H1 (cell line): Measurements from ENCODE around the gene SRSF7. TPM values are rescaled to one million over a fixed set of nuclear protein-coding genes. Genes with fewer than 3 reads are reported as not detected.

Experiments
- CTCF ChIA-PET: fragments of 300-600 bp; sonication (Branson Sonifier 250); formaldehyde crosslinking; loops from one replicate; lab custom pipeline; 2021; ENCODE audit not compliant: partially characterized antibody; lab: Charles Lee
- POLR2A ChIA-PET: fragments of 300-600 bp; sonication (Branson Sonifier 250); formaldehyde crosslinking; loops from one replicate; lab custom pipeline; 2021; ENCODE audit warnings: inconsistent platforms; ENCODE audit not compliant: partially characterized antibody; lab: Charles Lee
- DNase-seq, 2 experiments: peaks; one replicate each; pipeline versions ENCODE4 v3.0.0 to v3.0.0-alpha.2; 2010 to 2022; ENCODE audit warnings: low spot score in 2 of 2, low read depth in 1 of 2, mixed read lengths in 1 of 2
- FAIRE-seq: peaks from 2 replicates; lab custom pipeline; 2011; peaks lifted over from hg19 to GRCh38; lab: Jason Lieb, UNC
- H2AFZ ChIP-seq: 2 replicates; pipeline ENCODE4 v1.8.1; 2012; ENCODE audit warnings: low read length, inconsistent platforms
- H2AK5ac ChIP-seq: 2 replicates; pipeline ENCODE4 v1.6.1; 2013; ENCODE audit warnings: low read depth, low read length
- H2BK120ac ChIP-seq: replicated peaks from 2 replicates; pipeline ENCODE3; 2013; ENCODE audit warnings: low read depth, low read length, inconsistent platforms
- H2BK12ac ChIP-seq: 2 replicates; pipeline ENCODE4 v1.6.1; 2013; ENCODE audit warnings: low read depth, low read length
- H2BK15ac ChIP-seq: 2 replicates; pipeline ENCODE4 v1.6.1; 2013; ENCODE audit warnings: low read length
- H2BK20ac ChIP-seq: 2 replicates; pipeline ENCODE4 v1.6.1; 2013; ENCODE audit warnings: low read length
- H2BK5ac ChIP-seq: 2 replicates; pipeline ENCODE4 v1.6.1; 2013; ENCODE audit warnings: low read depth, low read length
- H3K14ac ChIP-seq: 2 replicates; pipeline ENCODE4 v1.6.1; 2013; ENCODE audit warnings: inconsistent platforms; ENCODE audit not compliant: insufficient read length
- H3K18ac ChIP-seq: 2 replicates; pipeline ENCODE4 v1.6.1; 2013; ENCODE audit warnings: low read length; ENCODE audit errors: extremely low read depth
- H3K23ac ChIP-seq: 2 replicates; pipeline ENCODE4 v1.6.1; 2013; ENCODE audit warnings: inconsistent platforms; ENCODE audit not compliant: insufficient read length
- H3K23me2 ChIP-seq: 2 replicates; pipeline ENCODE4 v1.6.1; 2013; ENCODE audit warnings: low read depth, low read length
- H3K27ac ChIP-seq: 2 replicates; pipeline ENCODE4 v1.6.1; 2011; ENCODE audit warnings: low read depth, low read length, inconsistent platforms
- H3K27me3 ChIP-seq, 4 experiments: replicated peaks in 1 of 4; 1 replicate in 1 of 4; 2 replicates in 3 of 4; pipeline versions ENCODE4 v1.6.1 to v1.8.1; 2011 to 2013; ENCODE audit warnings: low read length in 3 of 4, mild to moderate bottlenecking in 3 of 4, inconsistent platforms in 2 of 4, mixed read lengths in 2 of 4, moderate library complexity in 1 of 4; ENCODE audit not compliant: control insufficient read depth in 3 of 4, insufficient read depth in 3 of 4; ENCODE audit errors: extremely low read depth in 1 of 4
- H3K36me3 ChIP-seq, 4 experiments: 2 replicates each; pipeline versions ENCODE4 v1.6.1 to v1.8.1; 2011 to 2013; ENCODE audit warnings: mild to moderate bottlenecking in 4 of 4, low read length in 3 of 4, moderate library complexity in 2 of 4, control low read depth in 1 of 4, inconsistent platforms in 1 of 4; ENCODE audit not compliant: insufficient read depth in 4 of 4, control insufficient read depth in 2 of 4
- H3K4ac ChIP-seq: replicated peaks from 2 replicates; pipeline ENCODE3; 2013; ENCODE audit warnings: low read length, low read depth, mixed read lengths, inconsistent platforms; ENCODE audit not compliant: insufficient read length
- H3K4me1 ChIP-seq, 4 experiments: replicated peaks in 1 of 4; 1 replicate in 1 of 4; 2 replicates in 3 of 4; pipeline versions ENCODE4 v1.6.1 to v1.8.1; 2011 to 2013; ENCODE audit warnings: low read length in 3 of 4, inconsistent platforms in 2 of 4, mixed read lengths in 1 of 4; ENCODE audit not compliant: insufficient read depth in 4 of 4, control insufficient read depth in 3 of 4
- H3K4me2 ChIP-seq, 2 experiments: 2 replicates each; pipeline versions ENCODE4 v1.6.1 to v1.8.1; 2011 to 2013; ENCODE audit warnings: low read depth in 2 of 2, low read length in 2 of 2, control low read depth in 1 of 2, inconsistent platforms in 1 of 2, mild to moderate bottlenecking in 1 of 2; ENCODE audit not compliant: insufficient read depth in 1 of 2
- H3K4me3 ChIP-seq, 4 experiments: fragments of 200-600, 300-600 bp in 1 of 4; sonication (generic), shearing (Covaris generic), sonication (Bioruptor Twin) in 1 of 4; 2 replicates each; pipeline versions ENCODE4 v1.5.1 to v1.8.1; 2011 to 2016; ENCODE audit warnings: low read length in 4 of 4, low read depth in 3 of 4, control low read depth in 2 of 4, inconsistent platforms in 2 of 4, mild to moderate bottlenecking in 2 of 4, mixed read lengths in 1 of 4, moderate library complexity in 1 of 4; ENCODE audit not compliant: insufficient read depth in 2 of 4; ENCODE audit errors: extremely low read depth in 1 of 4
- H3K56ac ChIP-seq: replicated peaks from 2 replicates; pipeline ENCODE3; 2013; ENCODE audit warnings: low read depth, mild to moderate bottlenecking, mixed read lengths, low read length, inconsistent platforms; ENCODE audit not compliant: insufficient read length
- H3K79me1 ChIP-seq: 2 replicates; pipeline ENCODE4 v1.6.1; 2013; ENCODE audit warnings: low read depth, low read length, control low read depth
- H3K79me2 ChIP-seq, 2 experiments: 2 replicates each; pipeline versions ENCODE4 v1.6.1 to v1.8.1; 2012 to 2013; ENCODE audit warnings: low read length in 2 of 2, mild to moderate bottlenecking in 2 of 2, inconsistent platforms in 1 of 2; ENCODE audit not compliant: insufficient read depth in 2 of 2, control insufficient read depth in 1 of 2
- H3K9ac ChIP-seq, 4 experiments: replicated peaks in 1 of 4; 1 replicate in 1 of 4; 2 replicates in 3 of 4; pipeline versions ENCODE4 v1.6.1 to v1.8.1; 2011 to 2013; ENCODE audit warnings: low read depth in 3 of 4, low read length in 3 of 4, control low read depth in 2 of 4, mild to moderate bottlenecking in 2 of 4, moderate library complexity in 2 of 4, inconsistent platforms in 1 of 4; ENCODE audit errors: extremely low read depth in 1 of 4
- H3K9me3 ChIP-seq, 2 experiments: 2 replicates each; pipeline versions ENCODE4 v1.6.1 to v1.8.1; 2012 to 2013; ENCODE audit warnings: mild to moderate bottlenecking in 2 of 2, moderate library complexity in 2 of 2, control low read depth in 1 of 2, inconsistent platforms in 1 of 2, low read depth in 1 of 2, low read length in 1 of 2, mixed read lengths in 1 of 2; ENCODE audit not compliant: insufficient read depth in 2 of 2
- H4K20me1 ChIP-seq, 2 experiments: replicated peaks in 1 of 2; 2 replicates each; pipeline versions ENCODE3 to v1.8.1; 2011 to 2013; ENCODE audit warnings: inconsistent platforms in 2 of 2, low read length in 2 of 2, mild to moderate bottlenecking in 1 of 2; ENCODE audit not compliant: insufficient read depth in 2 of 2, control insufficient read depth in 1 of 2
- H4K5ac ChIP-seq: 2 replicates; pipeline ENCODE4 v1.6.1; 2013; ENCODE audit warnings: low read length, low read depth, mixed read lengths, inconsistent platforms; ENCODE audit not compliant: insufficient read length
- H4K8ac ChIP-seq: 2 replicates; pipeline ENCODE4 v1.8.0; 2013; ENCODE audit warnings: mild to moderate bottlenecking, moderate library complexity, low read length, inconsistent platforms; ENCODE audit not compliant: insufficient read depth; ENCODE audit errors: extremely low read depth
- H4K91ac ChIP-seq: replicated peaks from 2 replicates; pipeline ENCODE3; 2013; ENCODE audit warnings: low read length, mixed read lengths, inconsistent platforms; ENCODE audit not compliant: insufficient read length
- BRCA1 ChIP-seq: IDR thresholded peaks from 2 replicates; pipeline ENCODE4 v1.6.1; 2012; ENCODE audit warnings: low read depth, low read length, improper control_type of control experiment
- CEBPB ChIP-seq: IDR thresholded peaks from 2 replicates; pipeline ENCODE4 v1.6.1; 2012; ENCODE audit warnings: low read depth, low read length
- EGR1 ChIP-seq: IDR thresholded peaks from 2 replicates; pipeline ENCODE4 v1.6.1; 2011; ENCODE audit warnings: low read depth, low read length, borderline replicate concordance
- KDM1A ChIP-seq: fragments of 200-600, 300-600 bp; sonication (generic); IDR thresholded peaks from 2 replicates; pipeline ENCODE4 v1.7.1; 2016; ENCODE audit warnings: mild to moderate bottlenecking, low read length, borderline replicate concordance
- POU5F1 ChIP-seq: IDR thresholded peaks from 2 replicates; pipeline ENCODE4 v1.6.1; 2011; ENCODE audit warnings: low read depth, mild to moderate bottlenecking, low read length, moderate library complexity
- RAD21 ChIP-seq, 2 experiments: IDR thresholded peaks in 1 of 2; conservative IDR thresholded peaks in 1 of 2; 2 replicates each; pipeline ENCODE4 v1.6.1; 2011; ENCODE audit warnings: low read depth in 2 of 2, low read length in 2 of 2, improper control_type of control experiment in 1 of 2, inconsistent platforms in 1 of 2, mild to moderate bottlenecking in 1 of 2, moderate library complexity in 1 of 2
- RFX5 ChIP-seq: IDR thresholded peaks from 2 replicates; pipeline ENCODE4 v1.6.1; 2011; ENCODE audit warnings: low read depth, low read length, improper control_type of control experiment, borderline replicate concordance
- SIRT6 ChIP-seq: IDR thresholded peaks from one replicate; pipeline ENCODE4 v1.7.1; 2012; ENCODE audit warnings: low read length, inconsistent platforms
- SIX5 ChIP-seq: IDR thresholded peaks from 2 replicates; pipeline ENCODE4 v1.6.1; 2011; ENCODE audit warnings: mild to moderate bottlenecking, low read depth, low read length
- SP1 ChIP-seq: IDR thresholded peaks from 2 replicates; pipeline ENCODE4 v1.6.1; 2011; ENCODE audit warnings: low read depth, low read length
- SP2 ChIP-seq: IDR thresholded peaks from 2 replicates; pipeline ENCODE4 v1.6.1; 2012; ENCODE audit warnings: mild to moderate bottlenecking, low read length, inconsistent platforms
- SRF ChIP-seq: IDR thresholded peaks from 2 replicates; pipeline ENCODE4 v1.6.1; 2011; ENCODE audit warnings: mild to moderate bottlenecking, low read depth, low read length, moderate library complexity
- SUZ12 ChIP-seq: fragments of 200-600 bp; sonication (generic); IDR thresholded peaks from 2 replicates; pipeline ENCODE4 v1.6.1; 2012; ENCODE audit warnings: mild to moderate bottlenecking, inconsistent platforms, low read length, moderate library complexity, mixed read lengths
- WGBS, 2 experiments: shearing (Covaris generic) in 1 of 2; methylation state at CpG; one replicate each; pipeline versions ENCODE4 v1.1.6 to v1.1.7; 2013 to 2015; ENCODE audit warnings: low lambda C conversion rate in 2 of 2, mixed read lengths in 2 of 2, inconsistent platforms in 1 of 2, low coverage in 1 of 2, missing lambda C conversion rate in 1 of 2; ENCODE audit not compliant: insufficient replicate concordance in 2 of 2, insufficient coverage in 1 of 2, insufficient read length in 1 of 2; ENCODE audit errors: extremely low coverage in 1 of 2, missing lambda C conversion rate in 1 of 2; 5-methylcytosine and 5-hydroxymethylcytosine counted together
- polyA plus RNA-seq, 7 experiments: library from polyadenylated mRNA; depleted of rRNA in 3 of 7; stranded (reverse) in 5 of 7; unstranded in 2 of 7; fragments of >200 nt in 5 of 7; fragments of 200-250 nt in 2 of 7; gene quantifications; 1 replicate in 5 of 7; 2 replicates in 1 of 7; 4 replicates in 1 of 7; pipeline versions ENCODE4 v1.2.1 to v1.2.3, GENCODE V29; 2011 to 2013; ENCODE audit warnings: missing spikeins in 2 of 7, mixed read lengths in 2 of 7
- total RNA-seq: library from RNA; stranded (reverse); fragmentation: NEBNext Ultra II Directional; extraction: Animal tissue kit (Norgen Biotek cat#: 25700); gene quantifications from 2 replicates; pipeline ENCODE4 v1.2.1, GENCODE V29; 2021
- TF ChIP-seq, protein P1 (sequence below): IDR thresholded peaks from 2 replicates; pipeline ENCODE4 v1.6.1; 2012; ENCODE audit warnings: low read length, inconsistent platforms

SRSF7 gene
- total and polyA plus RNA-seq, 2 of the 8 experiments (the other 6 are each of a cell fraction or from before 2014, with no cell fraction given), result 370 to 415 TPM

- H4K5ac ChIP-seq, result no peak overlapping the region
- no peaks in the 10 kb centered on the region for H3K9me3 ChIP-seq
- no peaks in the 10 kb centered on the region for H4K20me1 ChIP-seq
- H3K27me3 ChIP-seq, result no peaks in the 10 kb centered on the region; a peak in 2 of 7 replicates
- no peak overlapping the region for H2BK12ac ChIP-seq
- no peak overlapping the region for H2BK5ac ChIP-seq
- no peaks in the 10 kb centered on the region for H3K36me3 ChIP-seq
- WGBS, 2 experiments, result 87% methylated on average over 7 of the region's 7 CpGs; no CpG with 5 or more reads in 1 of the 2 experiments
- no peak overlapping the region for H3K4ac ChIP-seq
- no peak overlapping the region for H3K56ac ChIP-seq
- CTCF ChIA-PET, result interaction anchor here (0.7 to 1.4 kb wide), 3 partner anchors 11 to 264 kb away, joined by 4 to 6 read pairs (median 4); no protein-coding TSS in a partner anchor
- H3K14ac ChIP-seq, result no peak overlapping the region
- no peak overlapping the region for H3K4me3 ChIP-seq
- no peak overlapping the region for H2AFZ ChIP-seq
- H3K9ac ChIP-seq, result no peak overlapping the region
- H3K27ac ChIP-seq, result no peak overlapping the region
- no peaks in the 10 kb centered on the region for H3K4me1 ChIP-seq
- H2AK5ac ChIP-seq, result no peak overlapping the region
- DNase-seq (no peak), FAIRE-seq (no peak)
- H3K79me2 ChIP-seq, result no peaks in the 10 kb centered on the region; a peak in 1 of 4 replicates
- no peak overlapping the region for H4K91ac ChIP-seq
- no peak overlapping the region for H3K23ac ChIP-seq
- H3K23me2 ChIP-seq, result no peaks in the 10 kb centered on the region
- H3K18ac ChIP-seq, result no peak overlapping the region
- no peak overlapping the region for H3K4me2 ChIP-seq
- H4K8ac ChIP-seq, result no peak overlapping the region
- no peak overlapping the region for H2BK120ac ChIP-seq
- H2BK20ac ChIP-seq, result no peak overlapping the region
- H3K79me1 ChIP-seq, result 0 out of 2 replicates have a peak, but pooled peaks cover 5% of the 10 kb centered on the region
- POLR2A ChIA-PET, result interaction anchor here (8.9 kb wide), 1 partner anchor 26 kb away, joined by 124 read pairs; the partner anchor contains the start of gene SRSF7
- no peak overlapping the region for H2BK15ac ChIP-seq
- TF ChIP-seq SUZ12 (no peak), RFX5 (no peak), EGR1 (no peak), POU5F1 (no peak), KDM1A (no peak), SRF (no peak), SP1 (no peak), SIX5 (no peak), BRCA1 (no peak), SIRT6 (no peak), RAD21 (IDR thresholded peaks at IDR 0.05 in 1 of 2, conservative IDR thresholded peaks at IDR 0.05 in 1 of 2; ENCODE audit: low read depth in 2 of 2, low read length in 2 of 2) (no peak), SP2 (no peak), CEBPB (no peak)
- TF ChIP-seq, protein P1, sequence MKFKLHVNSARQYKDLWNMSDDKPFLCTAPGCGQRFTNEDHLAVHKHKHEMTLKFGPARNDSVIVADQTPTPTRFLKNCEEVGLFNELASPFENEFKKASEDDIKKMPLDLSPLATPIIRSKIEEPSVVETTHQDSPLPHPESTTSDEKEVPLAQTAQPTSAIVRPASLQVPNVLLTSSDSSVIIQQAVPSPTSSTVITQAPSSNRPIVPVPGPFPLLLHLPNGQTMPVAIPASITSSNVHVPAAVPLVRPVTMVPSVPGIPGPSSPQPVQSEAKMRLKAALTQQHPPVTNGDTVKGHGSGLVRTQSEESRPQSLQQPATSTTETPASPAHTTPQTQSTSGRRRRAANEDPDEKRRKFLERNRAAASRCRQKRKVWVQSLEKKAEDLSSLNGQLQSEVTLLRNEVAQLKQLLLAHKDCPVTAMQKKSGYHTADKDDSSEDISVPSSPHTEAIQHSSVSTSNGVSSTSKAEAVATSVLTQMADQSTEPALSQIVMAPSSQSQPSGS, result no peak
These were observed 24.7 kb upstream of the SRSF7 start for GRCh38 chr2:38775921-38776225.
